ENCODE data around the gene GRB7. TPM values are rescaled to one million over a fixed set of nuclear protein-coding genes. Genes with fewer than 3 reads are reported as not detected.

GRB7 gene
- total and polyA plus RNA-seq, 2 of the 4 experiments (the other 2 are of a cell fraction) = 0.18 to 0.36 TPM

DNA sequence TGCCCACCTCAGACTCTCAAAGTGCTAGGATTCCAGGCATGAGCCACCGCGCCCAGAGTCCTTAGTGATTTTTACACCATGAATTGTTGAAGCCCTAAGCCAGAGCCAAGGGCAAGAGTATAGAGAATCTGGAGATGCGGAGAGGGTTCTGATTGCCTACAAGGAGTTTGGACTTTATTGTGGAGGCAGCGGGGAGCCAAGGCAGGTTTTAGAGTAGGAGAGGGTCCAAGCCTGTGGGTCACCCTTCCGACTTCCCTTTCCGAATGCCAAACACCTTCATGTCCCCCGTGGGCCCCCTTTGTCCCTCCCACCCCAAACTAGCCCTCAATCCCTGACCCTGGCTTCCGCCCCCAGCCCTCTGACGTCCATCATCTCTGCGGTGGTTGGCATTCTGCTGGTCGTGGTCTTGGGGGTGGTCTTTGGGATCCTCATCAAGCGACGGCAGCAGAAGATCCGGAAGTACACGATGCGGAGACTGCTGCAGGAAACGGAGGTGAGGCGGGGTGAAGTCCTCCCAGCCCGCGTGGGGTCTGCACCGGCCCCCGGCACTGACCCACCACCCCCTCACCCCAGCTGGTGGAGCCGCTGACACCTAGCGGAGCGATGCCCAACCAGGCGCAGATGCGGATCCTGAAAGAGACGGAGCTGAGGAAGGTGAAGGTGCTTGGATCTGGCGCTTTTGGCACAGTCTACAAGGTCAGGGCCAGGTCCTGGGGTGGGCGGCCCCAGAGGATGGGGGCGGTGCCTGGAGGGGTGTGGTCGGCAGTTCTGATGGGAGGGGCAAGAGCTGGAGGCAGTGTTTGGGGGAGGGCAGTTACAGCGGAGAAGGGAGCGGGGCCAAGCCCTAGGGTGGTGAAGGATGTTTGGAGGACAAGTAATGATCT lies 14.5 kb upstream of the GRB7 start:
- H3K27ac ChIP-seq (ENCODE audit: insufficient read depth, low read length) = no peak overlapping the region
- H3K14ac ChIP-seq (replicated peaks; ENCODE audit: low read depth, low read length) = no peak overlapping the region
- H3K36me3 ChIP-seq (ENCODE audit: control insufficient read depth, insufficient read depth, low read length) = peaks cover 52% of the 10 kb centered on the region
- H2BK15ac ChIP-seq (ENCODE audit: low read depth, low read length) = no peak overlapping the region
- WGBS, 2 experiments (ENCODE audit: extremely low coverage in 2 of 2, insufficient read length in 1 of 2) = 80% methylated on average over 5 of the region's 34 CpGs; no CpG with 5 or more reads in 1 of the 2 experiments
- ChIA-PET CTCF (no interaction called here), POLR2A (ENCODE audit: unreplicated experiment) (no interaction called here)
- no peaks in the 10 kb centered on the region for H3K4me1 ChIP-seq (ENCODE audit: control insufficient read depth, insufficient read depth, low read length)
- no peak overlapping the region for H4K5ac ChIP-seq (ENCODE audit: low read depth, low read length)
- H3K9ac ChIP-seq (ENCODE audit: low read depth, low read length) = no peak overlapping the region
- no peak overlapping the region for H2AK9ac ChIP-seq (replicated peaks; ENCODE audit: low read depth, low read length, poor library complexity)
- no peak for ATAC-seq (ENCODE audit: low read depth)
- H2BK20ac ChIP-seq (ENCODE audit: low read depth, low read length) = no peak overlapping the region
- no peak overlapping the region for H4K91ac ChIP-seq (ENCODE audit: insufficient read depth, low read depth, low read length)
- H3K23ac ChIP-seq (ENCODE audit: low read depth, low read length) = no peak overlapping the region
- H3K56ac ChIP-seq (ENCODE audit: extremely low read depth, insufficient read depth, low read length) = no peak overlapping the region
- intact Hi-C loops (cut with micrococcal nuclease) (no loop called here), in situ Hi-C loops (cut with MboI; ENCODE audit: low sequenced_read_pairs) (no loop called here), dilution Hi-C loops (cut with HindIII; ENCODE audit: low sequenced_read_pairs, unreplicated experiment) (no loop called here)
- no peak overlapping the region for H2AK5ac ChIP-seq (ENCODE audit: low read depth, low read length)
- H2BK120ac ChIP-seq (ENCODE audit: low read depth, low read length) = no peak overlapping the region
- H3K4me3 ChIP-seq (ENCODE audit: insufficient read depth, low read depth, low read length) = no peak overlapping the region
- H3K27me3 ChIP-seq (ENCODE audit: control insufficient read depth, insufficient read depth, low read length) = no peaks in the 10 kb centered on the region
- H4K20me1 ChIP-seq (ENCODE audit: insufficient read depth, low read length) = no peaks in the 10 kb centered on the region
- no peak overlapping the region for H2BK5ac ChIP-seq (ENCODE audit: low read depth, low read length, poor library complexity, severe bottlenecking)
- H3K18ac ChIP-seq (ENCODE audit: low read depth, low read length) = no peak overlapping the region
- H3K79me1 ChIP-seq (ENCODE audit: low read depth in 1 of 2, low read length in 2 of 2) = no peaks in the 10 kb centered on the region; a peak in 1 of 4 replicates
- no peak overlapping the region for H3K4me2 ChIP-seq (ENCODE audit: low read depth, low read length)
- DNase-seq = no peak
- no peaks in the 10 kb centered on the region for H3K9me1 ChIP-seq (ENCODE audit: insufficient read depth, low read length)
- H4K8ac ChIP-seq (ENCODE audit: low read depth in 2 of 2, low read length in 2 of 2) = no peak overlapping the region
- no peaks in the 10 kb centered on the region for H3K9me3 ChIP-seq (ENCODE audit: control insufficient read depth, insufficient read depth, low read length)
- no peak overlapping the region for H2AFZ ChIP-seq (replicated peaks; ENCODE audit: low read length, poor library complexity)
- no peak overlapping the region for H3K4ac ChIP-seq (ENCODE audit: low read depth, low read length)
- BruUV-seq (replicated peaks) = no TSS peak
- TF ChIP-seq MXI1 (IDR thresholded peaks at IDR 0.05; ENCODE audit: borderline replicate concordance, low read depth, low read length) (no peak), CHD1 (IDR thresholded peaks at IDR 0.05; ENCODE audit: low read depth, low read length) (no peak), BHLHE40 (IDR thresholded peaks at IDR 0.05; ENCODE audit: low read depth, low read length) (no peak), POLR2A (IDR thresholded peaks at IDR 0.05; ENCODE audit: low read depth, low read length) (no peak), NFE2L2 (IDR thresholded peaks at IDR 0.05; ENCODE audit: low read depth, low read length) (no peak), RFX5 (IDR thresholded peaks at IDR 0.05; ENCODE audit: low read depth, low read length) (no peak)
- TF ChIP-seq, protein P1, sequence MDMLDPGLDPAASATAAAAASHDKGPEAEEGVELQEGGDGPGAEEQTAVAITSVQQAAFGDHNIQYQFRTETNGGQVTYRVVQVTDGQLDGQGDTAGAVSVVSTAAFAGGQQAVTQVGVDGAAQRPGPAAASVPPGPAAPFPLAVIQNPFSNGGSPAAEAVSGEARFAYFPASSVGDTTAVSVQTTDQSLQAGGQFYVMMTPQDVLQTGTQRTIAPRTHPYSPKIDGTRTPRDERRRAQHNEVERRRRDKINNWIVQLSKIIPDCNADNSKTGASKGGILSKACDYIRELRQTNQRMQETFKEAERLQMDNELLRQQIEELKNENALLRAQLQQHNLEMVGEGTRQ (IDR thresholded peaks at IDR 0.05; ENCODE audit: low read depth, low read length) = no peak
- TF ChIP-seq, protein P2, sequence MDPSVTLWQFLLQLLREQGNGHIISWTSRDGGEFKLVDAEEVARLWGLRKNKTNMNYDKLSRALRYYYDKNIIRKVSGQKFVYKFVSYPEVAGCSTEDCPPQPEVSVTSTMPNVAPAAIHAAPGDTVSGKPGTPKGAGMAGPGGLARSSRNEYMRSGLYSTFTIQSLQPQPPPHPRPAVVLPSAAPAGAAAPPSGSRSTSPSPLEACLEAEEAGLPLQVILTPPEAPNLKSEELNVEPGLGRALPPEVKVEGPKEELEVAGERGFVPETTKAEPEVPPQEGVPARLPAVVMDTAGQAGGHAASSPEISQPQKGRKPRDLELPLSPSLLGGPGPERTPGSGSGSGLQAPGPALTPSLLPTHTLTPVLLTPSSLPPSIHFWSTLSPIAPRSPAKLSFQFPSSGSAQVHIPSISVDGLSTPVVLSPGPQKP (IDR thresholded peaks at IDR 0.05; ENCODE audit: borderline replicate concordance, low read depth, low read length) = no peak

Measured in IMR-90 (cell line).